Skeletal muscle tissue (tissue), 4 donors: ENCODE measurements around the gene CAV1. TPM values are rescaled to one million over a fixed set of nuclear protein-coding genes. Genes with fewer than 3 reads are reported as not detected.

Experiments
- H3K27ac ChIP-seq: one replicate; pipeline ENCODE4 v1.7.0; 2013; ENCODE audit warnings: mild to moderate bottlenecking, low read depth, low read length, inconsistent platforms
- H3K27me3 ChIP-seq, 3 donors: one replicate each; pipeline ENCODE4 v1.7.0; 2013; ENCODE audit warnings: low read length in 3 of 3; ENCODE audit not compliant: control insufficient read depth in 3 of 3, insufficient read depth in 3 of 3
- H3K36me3 ChIP-seq, 3 donors: one replicate each; pipeline ENCODE4 v1.7.0; 2013; ENCODE audit warnings: low read length in 3 of 3; ENCODE audit not compliant: control insufficient read depth in 3 of 3, insufficient read depth in 3 of 3
- H3K4me1 ChIP-seq, 3 donors: one replicate each; pipeline ENCODE4 v1.7.0; 2013; ENCODE audit warnings: low read length in 3 of 3, mild to moderate bottlenecking in 3 of 3; ENCODE audit not compliant: control insufficient read depth in 3 of 3, insufficient read depth in 3 of 3
- H3K4me3 ChIP-seq, 3 donors: one replicate each; pipeline ENCODE4 v1.7.0; 2013; ENCODE audit warnings: low read length in 3 of 3
- H3K9ac ChIP-seq, 3 donors: one replicate each; pipeline ENCODE4 v1.7.0; 2013; ENCODE audit warnings: low read length in 3 of 3, mild to moderate bottlenecking in 3 of 3, moderate library complexity in 2 of 3, low read depth in 1 of 3
- H3K9me3 ChIP-seq, 3 donors: one replicate each; pipeline ENCODE4 v1.7.0; 2013; ENCODE audit warnings: low read length in 3 of 3; ENCODE audit not compliant: control insufficient read depth in 3 of 3
- total RNA-seq: library from RNA; depleted of rRNA; stranded (reverse); fragments of >200 nt; gene quantifications from one replicate; pipeline ENCODE4 v1.2.3, GENCODE V29; 2014
- donor health status: Osteomylitis.

The CAV1 gene
- total RNA-seq, 1 donor from 2014 or later, result 175 TPM

GRCh38 chr7:116502201-116503096, 22.4 kb upstream of the CAV1 start:
- Histone ChIP-seq H3K9me3 (no peaks in the 10 kb centered on the region), H3K27me3 (peaks cover 0 to 12% (median 10%) of the 10 kb centered on the region in 3 donors), H3K9ac (no peak overlapping the region), H3K4me1 (peaks cover 3 to 8% (median 8%) of the 10 kb centered on the region in 3 donors), H3K4me3 (peak overlapping the region in 1 of 3 donors; percentile 84), H3K36me3 (no peaks in the 10 kb centered on the region), H3K27ac (no peak overlapping the region)

GRCh38 chr7:116503835-116504234, 21.0 kb upstream of the CAV1 start:
- no peak overlapping the region for H3K4me3 ChIP-seq
- no peaks in the 10 kb centered on the region for H3K36me3 ChIP-seq
- no peak overlapping the region for H3K27ac ChIP-seq
- H3K9me3 ChIP-seq, result no peaks in the 10 kb centered on the region
- H3K27me3 ChIP-seq, result peaks cover 0 to 12% (median 10%) of the 10 kb centered on the region in 3 donors
- H3K9ac ChIP-seq, result no peak overlapping the region
- peaks cover 3 to 8% (median 8%) of the 10 kb centered on the region in 3 donors for H3K4me1 ChIP-seq

GRCh38 chr7:116505278-116505677, 19.6 kb upstream of the CAV1 start:
- Histone ChIP-seq H3K36me3 (no peaks in the 10 kb centered on the region), H3K27me3 (peaks cover 0 to 7% (median 6%) of the 10 kb centered on the region in 3 donors), H3K27ac (no peak overlapping the region), H3K4me1 (peaks cover 0 to 1% (median under 1%) of the 10 kb centered on the region in 3 donors), H3K4me3 (no peak overlapping the region), H3K9me3 (no peaks in the 10 kb centered on the region), H3K9ac (no peak overlapping the region)

- Histone ChIP-seq H3K4me1 (no peaks in the 10 kb centered on the region), H3K9ac (no peak overlapping the region), H3K9me3 (no peaks in the 10 kb centered on the region), H3K27me3 (peaks cover 0 to 2% (median under 1%) of the 10 kb centered on the region in 3 donors), H3K36me3 (no peaks in the 10 kb centered on the region), H3K27ac (no peak overlapping the region), H3K4me3 (no peak overlapping the region)
These were observed 19.0 kb upstream of the CAV1 start for GRCh38 chr7:116505823-116506222.

- Histone ChIP-seq H3K9ac (no peak overlapping the region), H3K9me3 (no peaks in the 10 kb centered on the region), H3K27me3 (no peaks in the 10 kb centered on the region), H3K4me1 (peaks cover 7 to 11% (median 9%) of the 10 kb centered on the region in 3 donors), H3K36me3 (no peaks in the 10 kb centered on the region), H3K27ac (no peak overlapping the region), H3K4me3 (no peak overlapping the region)
These were observed 14.8 kb upstream of the CAV1 start for GRCh38 chr7:116509982-116510579.

GRCh38 chr7:116510795-116511194, 14.0 kb upstream of the CAV1 start:
- Histone ChIP-seq H3K27me3 (no peaks in the 10 kb centered on the region), H3K36me3 (no peaks in the 10 kb centered on the region), H3K4me1 (peaks cover 7 to 11% (median 9%) of the 10 kb centered on the region in 3 donors), H3K9ac (no peak overlapping the region), H3K4me3 (no peak overlapping the region), H3K9me3 (no peaks in the 10 kb centered on the region), H3K27ac (no peak overlapping the region)

GRCh38 chr7:116511552-116512519, 13.0 kb upstream of the CAV1 start:
- H3K4me1 ChIP-seq, result peaks cover 7 to 11% (median 9%) of the 10 kb centered on the region in 3 donors
- H3K9me3 ChIP-seq, result no peaks in the 10 kb centered on the region
- peak overlapping the region; percentile 36 to 71 (median 57) for H3K9ac ChIP-seq
- no peaks in the 10 kb centered on the region for H3K36me3 ChIP-seq
- H3K27ac ChIP-seq, result peak overlapping the region; percentile 42
- H3K4me3 ChIP-seq, result peak overlapping the region; percentile 71 to 82 (median 73)
- no peaks in the 10 kb centered on the region for H3K27me3 ChIP-seq

- Histone ChIP-seq H3K9ac (peak overlapping the region in 1 of 3 donors; percentile 71), H3K36me3 (no peaks in the 10 kb centered on the region), H3K9me3 (no peaks in the 10 kb centered on the region), H3K27ac (peak overlapping the region; percentile 42), H3K27me3 (no peaks in the 10 kb centered on the region), H3K4me1 (peaks cover 7 to 11% (median 9%) of the 10 kb centered on the region in 3 donors), H3K4me3 (peak overlapping the region; percentile 71 to 82 (median 73))
These were observed 12.2 kb upstream of the CAV1 start for GRCh38 chr7:116512520-116513188.

GRCh38 chr7:116515584-116515983, 9.3 kb upstream of the CAV1 start:
- Histone ChIP-seq H3K27me3 (no peaks in the 10 kb centered on the region), H3K9ac (no peak overlapping the region), H3K4me3 (no peak overlapping the region), H3K27ac (no peak overlapping the region), H3K9me3 (no peaks in the 10 kb centered on the region), H3K4me1 (peaks cover 7 to 11% (median 9%) of the 10 kb centered on the region in 3 donors), H3K36me3 (no peaks in the 10 kb centered on the region)
